ENCODE results near the gene ASB9.

GRCh38 chrX:15217161-15217560 lies 52.7 kb downstream of the ASB9 start:
- TF ChIP-seq EZH2 (IDR thresholded peaks at IDR 0.05; ENCODE audit: insufficient read depth, poor library complexity, severe bottlenecking) (no peak), EZH2phosphoT487 (IDR thresholded peaks at IDR 0.05; ENCODE audit: insufficient read depth, low read depth) (no peak)
